HepG2 (cell line): Measurements from ENCODE around the gene VASN. TPM values are rescaled to one million over a fixed set of nuclear protein-coding genes. Genes with fewer than 3 reads are reported as not detected.

Source experiments
- EZH2 ChIP-seq: conservative IDR thresholded peaks from 2 replicates; pipeline ENCODE4 v1.6.1; 2012; ENCODE audit warnings: mild to moderate bottlenecking, low read depth, low read length, moderate library complexity
- GABPA ChIP-seq, 2 experiments: IDR thresholded peaks; 2 replicates each; pipeline ENCODE4 v1.6.1; 2011 to 2016; ENCODE audit warnings: low read depth in 2 of 2, low read length in 1 of 2, missing biosample characterization in 1 of 2, missing genetic modification characterization in 1 of 2
- ISX ChIP-seq: sonication (generic); formaldehyde crosslinking; conservative IDR thresholded peaks from 2 replicates; pipeline ENCODE4 v1.5.0; 2020; ENCODE audit warnings: missing genetic modification reagents
- PAXIP1 ChIP-seq: sonication (generic); formaldehyde crosslinking; conservative IDR thresholded peaks from 2 replicates; pipeline ENCODE4 v1.4.0; 2020; ENCODE audit warnings: mild to moderate bottlenecking, missing genetic modification reagents, moderate library complexity
- RAD51 ChIP-seq: fragments of 450-650 bp; IDR thresholded peaks from 2 replicates; pipeline ENCODE4 v1.6.1; 2016; ENCODE audit warnings: borderline replicate concordance
- SMARCC2 ChIP-seq: fragments of 450-650 bp; IDR thresholded peaks from 2 replicates; pipeline ENCODE4 v1.6.1; 2017; ENCODE audit warnings: antibody characterized with exemption, mild to moderate bottlenecking
- TAF1 ChIP-seq: sonication (generic); formaldehyde crosslinking; IDR thresholded peaks from 2 replicates; pipeline ENCODE4 v1.4.0; 2020; ENCODE audit warnings: missing genetic modification reagents
- TFAP4 ChIP-seq: sonication (generic); IDR thresholded peaks from 2 replicates; pipeline ENCODE4 v1.6.1; 2016; ENCODE audit warnings: low read depth, borderline replicate concordance
- TGIF2 ChIP-seq: IDR thresholded peaks from 2 replicates; pipeline ENCODE4 v1.6.1; 2016; ENCODE audit warnings: control low read depth, missing compliant biosample characterization
- ZNF275 ChIP-seq: sonication (generic); formaldehyde crosslinking; IDR thresholded peaks from 2 replicates; pipeline ENCODE4 v1.8.0; 2022; ENCODE audit warnings: missing genetic modification reagents, mild to moderate bottlenecking, inconsistent platforms, borderline replicate concordance
- ZNF792 ChIP-seq: IDR thresholded peaks from 2 replicates; pipeline ENCODE4 v1.6.1; 2016
- polyA plus RNA-seq, 8 experiments: library from polyadenylated mRNA; depleted of rRNA in 3 of 8; stranded (reverse) in 7 of 8; unstranded in 1 of 8; fragments of >200 nt; fragmentation: Illumina TruSeq in 4 of 8; extraction: Trizol in 4 of 8; gene quantifications; 2 replicates each; pipeline versions ENCODE4 v1.2.1 to v1.2.3, GENCODE V29; 2011 to 2016; ENCODE audit warnings: low read depth in 4 of 8, missing spikeins in 1 of 8, mixed read lengths in 1 of 8; ENCODE audit not compliant: insufficient read depth in 1 of 8
- total RNA-seq, 5 experiments: library from RNA; depleted of rRNA; stranded (reverse); fragments of >200 nt; fragmentation: Illumina TruSeq; extraction: Trizol; gene quantifications; 2 replicates each; pipeline ENCODE4 v1.2.3, GENCODE V29; 2016; ENCODE audit warnings: low read depth in 1 of 5

VASN gene
- total and polyA plus RNA-seq, 2 of the 13 experiments (the other 11 are each of a cell fraction or from before 2014, with no cell fraction given): 8.4 to 18.2 TPM

- TF ChIP-seq GABPA (IDR thresholded peaks at IDR 0.05; ENCODE audit: low read depth, low read length) (0 out of 2 replicates have a peak, but pooled peaks have one; percentile 25), GABPA (CRISPR knock-in tag; IDR thresholded peaks at IDR 0.05; ENCODE audit: low read depth) (no peak), ZNF792 (CRISPR knock-in tag) (no peak), TGIF2 (CRISPR knock-in tag) (peak; percentile 83), EZH2 (no peak), RAD51 (peak; percentile 86), TAF1 (CRISPR knock-in tag) (peak; percentile 23; the same call in 1 of the 2 replicates), SMARCC2 (no peak), TFAP4 (peak; percentile 73; the same call in 1 of the 2 replicates), ISX (CRISPR knock-in tag) (no peak), ZNF275 (CRISPR knock-in tag) (no peak), PAXIP1 (CRISPR knock-in tag) (no peak)
These were observed 44.8 kb downstream of the VASN start, which contains the start of gene CORO7 (continued) for GRCh38 chr16:4416200-4417032.
